HEK293T (cell line): Measurements from ENCODE around the gene GNB4.

Experiments
- CTCF ChIA-PET: fragments of 350-600 bp; formaldehyde crosslinking; extraction: SDS; loops from one replicate; lab custom pipeline; 2021; ENCODE audit warnings: antibody characterized with exemption, inconsistent platforms; lab: Yijun Ruan, JAX
- POLR2A ChIA-PET: fragments of 350-600 bp; formaldehyde crosslinking; extraction: SDS; loops from one replicate; lab custom pipeline; 2020; ENCODE audit warnings: antibody characterized with exemption, inconsistent platforms; lab: Yijun Ruan, JAX
- DNase-seq: peaks from one replicate; pipeline ENCODE4 v3.0.0; 2012; ENCODE audit warnings: mixed read lengths; ENCODE audit errors: extremely low spot score
- ARNT ChIP-seq: fragments of 450-650 bp; IDR thresholded peaks from 2 replicates; pipeline ENCODE4 v1.6.1; 2017; ENCODE audit warnings: mild to moderate bottlenecking
- BHLHE40 ChIP-seq: fragments of 450-650 bp; IDR thresholded peaks from 2 replicates; pipeline ENCODE4 v1.6.1; 2016; ENCODE audit warnings: mild to moderate bottlenecking, moderate library complexity, borderline replicate concordance
- CTBP1 ChIP-seq: fragments of 450-650 bp; IDR thresholded peaks from 2 replicates; pipeline ENCODE4 v1.6.1; 2016; ENCODE audit warnings: borderline replicate concordance
- ELF4 ChIP-seq: fragments of 450-650 bp; IDR thresholded peaks from 2 replicates; pipeline ENCODE4 v1.6.1; 2017; ENCODE audit warnings: antibody characterized with exemption
- FOXA1 ChIP-seq: fragments of 450-650 bp; IDR thresholded peaks from 2 replicates; pipeline ENCODE4 v1.6.1; 2016; ENCODE audit warnings: mild to moderate bottlenecking
- FOXK2 ChIP-seq: fragments of 450-650 bp; IDR thresholded peaks from 2 replicates; pipeline ENCODE4 v1.6.1; 2016; ENCODE audit warnings: mild to moderate bottlenecking
- FOXM1 ChIP-seq: fragments of 450-650 bp; IDR thresholded peaks from 2 replicates; pipeline ENCODE4 v1.6.1; 2017; ENCODE audit warnings: mild to moderate bottlenecking, borderline replicate concordance
- HDGF ChIP-seq: fragments of 450-650 bp; IDR thresholded peaks from 2 replicates; pipeline ENCODE4 v1.6.1; 2017; ENCODE audit warnings: antibody characterized with exemption, borderline replicate concordance
- L3MBTL2 ChIP-seq: fragments of 450-650 bp; conservative IDR thresholded peaks from 2 replicates; pipeline ENCODE4 v1.6.1; 2016; ENCODE audit warnings: mild to moderate bottlenecking
- LEF1 ChIP-seq: fragments of 450-650 bp; IDR thresholded peaks from 2 replicates; pipeline ENCODE4 v1.6.1; 2017; ENCODE audit warnings: mild to moderate bottlenecking, borderline replicate concordance
- NFRKB ChIP-seq: fragments of 450-650 bp; IDR thresholded peaks from 2 replicates; pipeline ENCODE4 v1.6.1; 2016; ENCODE audit warnings: mild to moderate bottlenecking, moderate library complexity
- PKNOX1 ChIP-seq: fragments of 450-650 bp; IDR thresholded peaks from 2 replicates; pipeline ENCODE4 v1.6.1; 2016
- SP1 ChIP-seq: fragments of 450-650 bp; IDR thresholded peaks from 2 replicates; pipeline ENCODE4 v1.6.1; 2017
- SUZ12 ChIP-seq: fragments of 450-650 bp; IDR thresholded peaks from 2 replicates; pipeline ENCODE4 v1.6.1; 2016; ENCODE audit warnings: mild to moderate bottlenecking
- TARDBP ChIP-seq: fragments of 450-650 bp; IDR thresholded peaks from 2 replicates; pipeline ENCODE4 v1.6.1; 2016
- ZNF384 ChIP-seq: fragments of 450-650 bp; IDR thresholded peaks from 2 replicates; pipeline ENCODE4 v1.6.1; 2016

Gene GNB4

GRCh38 chr3:179455954-179456353 is 4.7 kb upstream of the GNB4 start:
- DNase-seq: no peak
- CTCF ChIA-PET: no interaction called here
- POLR2A ChIA-PET: no interaction called here

GRCh38 chr3:179454887-179455286 is 3.6 kb upstream of the GNB4 start:
- CTCF ChIA-PET: no interaction called here
- POLR2A ChIA-PET: no interaction called here
- TF ChIP-seq FOXM1 (no peak), LEF1 (no peak), ARNT (no peak), FOXK2 (no peak), PKNOX1 (no peak), ZNF384 (no peak), SP1 (no peak), CTBP1 (no peak), BHLHE40 (no peak), HDGF (no peak), TARDBP (no peak), ELF4 (no peak), L3MBTL2 (no peak), NFRKB (no peak), FOXA1 (no peak), SUZ12 (no peak)
- DNase-seq: no peak

More at GRCh38 chr3:179455954-179456353, 4.7 kb upstream of the GNB4 start:
- TF ChIP-seq NFRKB (no peak), PKNOX1 (no peak), BHLHE40 (no peak), SP1 (no peak), FOXA1 (no peak)

GRCh38 chr3:179453967-179454366 is 2.7 kb upstream of the GNB4 start:
- POLR2A ChIA-PET: interaction anchor here (0.8 kb wide), 1 partner anchor 109 kb away, joined by 3 read pairs; the partner anchor contains the start of gene ACTL6A
- TF ChIP-seq PKNOX1: no peak
- TF ChIP-seq BHLHE40: no peak
- TF ChIP-seq FOXA1: no peak
- TF ChIP-seq CTBP1: no peak
- TF ChIP-seq ZNF384: no peak
- no peak for TF ChIP-seq FOXK2
- no peak for TF ChIP-seq ARNT
- TF ChIP-seq LEF1: no peak

GRCh38 chr3:179452872-179453271 is 1.6 kb upstream of the GNB4 start:
- DNase-seq: no peak
- CTCF ChIA-PET: interaction anchor here (0.6 to 1.0 kb wide), 2 partner anchors 105 to 154 kb away, joined by 3 to 6 read pairs; no protein-coding TSS in a partner anchor
- POLR2A ChIA-PET: no interaction called here
- no peak for TF ChIP-seq FOXA1
- TF ChIP-seq NFRKB: no peak
- TF ChIP-seq ARNT: no peak
- TF ChIP-seq HDGF: no peak
- TF ChIP-seq FOXM1: no peak
- TF ChIP-seq BHLHE40: no peak
- no peak for TF ChIP-seq CTBP1
- no peak for TF ChIP-seq TARDBP
- no peak for TF ChIP-seq LEF1
- no peak for TF ChIP-seq L3MBTL2
- TF ChIP-seq PKNOX1: no peak
- no peak for TF ChIP-seq FOXK2
- no peak for TF ChIP-seq ELF4
- TF ChIP-seq ZNF384: no peak
- TF ChIP-seq SUZ12: no peak
- TF ChIP-seq SP1: no peak

More at GRCh38 chr3:179453967-179454366, 2.7 kb upstream of the GNB4 start:
- DNase-seq: no peak
- CTCF ChIA-PET: no interaction called here

GRCh38 chr3:179452176-179452564 is 900 bp upstream of the GNB4 start:
- TF ChIP-seq PKNOX1: peak; percentile 91
- TF ChIP-seq NFRKB: no peak
- TF ChIP-seq FOXA1: no peak
- TF ChIP-seq TARDBP: no peak
- no peak for TF ChIP-seq L3MBTL2
- no peak for TF ChIP-seq BHLHE40
- TF ChIP-seq CTBP1: no peak
- no peak for TF ChIP-seq ELF4
- TF ChIP-seq HDGF: no peak
- no peak for TF ChIP-seq LEF1
- no peak for TF ChIP-seq ARNT
- TF ChIP-seq SUZ12: no peak
- no peak for TF ChIP-seq FOXM1
- peak; percentile 8; the same call in 1 of the 2 replicates for TF ChIP-seq ZNF384
- POLR2A ChIA-PET: no interaction called here
- DNase-seq: peak; percentile 14
- CTCF ChIA-PET: interaction anchor here (1.0 kb wide), 1 partner anchor 106 kb away, joined by 3 read pairs; no protein-coding TSS in a partner anchor
